Esophagus muscularis mucosa (tissue), 3 donors: ENCODE data around the gene NCKAP1.
A peak's percentile ranks its signal among the peaks of the same experiment; 100 is the strongest.

Experiments used
- CTCF ChIP-seq, 3 experiments: fragments of 200-600 bp in 2 of 3; fragments of 450-650 bp in 1 of 3; sonication (generic) in 2 of 3; IDR thresholded peaks; one replicate each; pipeline ENCODE4 v1.5.1; 2017 to 2019; ENCODE audit warnings: antibody characterized with exemption in 3 of 3, mild to moderate bottlenecking in 2 of 3, moderate library complexity in 1 of 3
- EP300 ChIP-seq: sonication (generic); formaldehyde crosslinking; IDR thresholded peaks from one replicate; pipeline ENCODE4 v1.6.1; 2017; ENCODE audit warnings: antibody characterized with exemption

- TF ChIP-seq CTCF (IDR thresholded peaks at IDR 0.05) = no peak
- peak; percentile 78 for TF ChIP-seq EP300
Measured at GRCh38 chr2:182916417-182916816, 121.8 kb downstream of the NCKAP1 start.
